ENCODE data around the gene ZNF804A. TPM values are rescaled to one million over a fixed set of nuclear protein-coding genes. Genes with fewer than 3 reads are reported as not detected.

Gene ZNF804A
- total RNA-seq, 1 experiment from 2014 or later, result 3.4 TPM

- H3K4me1 ChIP-seq (ENCODE audit: insufficient read depth, low read length, poor library complexity, severe bottlenecking), result no peaks in the 10 kb centered on the region
- no peak for DNase-seq (ENCODE audit: low spot score)
- intact Hi-C loops (cut with micrococcal nuclease; ENCODE audit: unreplicated experiment), result no loop called here
- no peaks in the 10 kb centered on the region for H3K36me3 ChIP-seq (ENCODE audit: insufficient read depth, low read length, poor library complexity, severe bottlenecking)
- CTCF ChIA-PET, result no interaction called here
- TF ChIP-seq EZH2 (IDR thresholded peaks at IDR 0.05; ENCODE audit: borderline replicate concordance, low read depth, low read length, poor library complexity, severe bottlenecking) (no peak), CTCF (conservative IDR thresholded peaks at IDR 0.05; ENCODE audit: low read depth, low read length) (no peak)
- no peak overlapping the region for H3K4me3 ChIP-seq (ENCODE audit: low read depth, low read length, poor library complexity, severe bottlenecking)
- H3K9me3 ChIP-seq (ENCODE audit: low read depth, low read length, poor library complexity, severe bottlenecking), result no peaks in the 10 kb centered on the region
- H3K27ac ChIP-seq (ENCODE audit: low read depth, low read length, poor library complexity, severe bottlenecking), result no peak overlapping the region
- no TSS peak for BruUV-seq (replicated peaks)
- no peaks in the 10 kb centered on the region for H3K27me3 ChIP-seq (replicated peaks; ENCODE audit: insufficient read depth, low read depth, low read length, poor library complexity)
- POLR2A ChIA-PET (ENCODE audit: low non-redundant PET), result no interaction called here
These were observed 137.3 kb downstream of the ZNF804A start for GRCh38 chr2:184735611-184736010.

- Histone ChIP-seq H3K9me3 (ENCODE audit: low read depth, low read length, poor library complexity, severe bottlenecking) (peaks cover under 1% of the 10 kb centered on the region), H3K36me3 (ENCODE audit: insufficient read depth, low read length, poor library complexity, severe bottlenecking) (no peaks in the 10 kb centered on the region), H3K4me1 (ENCODE audit: insufficient read depth, low read length, poor library complexity, severe bottlenecking) (no peaks in the 10 kb centered on the region), H3K27me3 (replicated peaks; ENCODE audit: insufficient read depth, low read depth, low read length, poor library complexity) (no peaks in the 10 kb centered on the region), H3K4me3 (ENCODE audit: low read depth, low read length, poor library complexity, severe bottlenecking) (no peak overlapping the region), H3K27ac (ENCODE audit: low read depth, low read length, poor library complexity, severe bottlenecking) (no peak overlapping the region)
- DNase-seq (ENCODE audit: low spot score), result no peak
- CTCF ChIA-PET, result no interaction called here
- TF ChIP-seq CTCF (conservative IDR thresholded peaks at IDR 0.05; ENCODE audit: low read depth, low read length) (no peak), EZH2 (IDR thresholded peaks at IDR 0.05; ENCODE audit: borderline replicate concordance, low read depth, low read length, poor library complexity, severe bottlenecking) (no peak)
- no TSS peak for BruUV-seq (replicated peaks)
- POLR2A ChIA-PET (ENCODE audit: low non-redundant PET), result no interaction called here
- intact Hi-C loops (cut with micrococcal nuclease; ENCODE audit: unreplicated experiment), result no loop called here
These were observed 144.8 kb downstream of the ZNF804A start for GRCh38 chr2:184743096-184743495.

- TF ChIP-seq CTCF (conservative IDR thresholded peaks at IDR 0.05; ENCODE audit: low read depth, low read length) (no peak), EZH2 (IDR thresholded peaks at IDR 0.05; ENCODE audit: borderline replicate concordance, low read depth, low read length, poor library complexity, severe bottlenecking) (no peak)
- ChIA-PET POLR2A (ENCODE audit: low non-redundant PET) (no interaction called here), CTCF (no interaction called here)
- BruUV-seq (replicated peaks), result no TSS peak
- Histone ChIP-seq H3K36me3 (ENCODE audit: insufficient read depth, low read length, poor library complexity, severe bottlenecking) (no peaks in the 10 kb centered on the region), H3K4me1 (ENCODE audit: insufficient read depth, low read length, poor library complexity, severe bottlenecking) (peaks cover 5% of the 10 kb centered on the region), H3K27me3 (replicated peaks; ENCODE audit: insufficient read depth, low read depth, low read length, poor library complexity) (no peaks in the 10 kb centered on the region), H3K9me3 (ENCODE audit: low read depth, low read length, poor library complexity, severe bottlenecking) (no peaks in the 10 kb centered on the region), H3K27ac (ENCODE audit: low read depth, low read length, poor library complexity, severe bottlenecking) (no peak overlapping the region), H3K4me3 (ENCODE audit: low read depth, low read length, poor library complexity, severe bottlenecking) (no peak overlapping the region)
- no peak for DNase-seq (ENCODE audit: low spot score)
- intact Hi-C loops (cut with micrococcal nuclease; ENCODE audit: unreplicated experiment), result no loop called here
These were observed 157.8 kb downstream of the ZNF804A start for GRCh38 chr2:184756161-184756560.
